Testis (tissue), 2 donors: ENCODE measurements around the gene KRTAP10-5.
"Not testable (repeated sequence)": the region's sequence is repeated elsewhere in the genome, so short reads cannot be mapped to it uniquely, and the experiment has no call there.

Experiments used
- POLR2A ChIP-seq: fragments of 450-650 bp; IDR thresholded peaks from one replicate; pipeline ENCODE4 v1.6.1; 2017; ENCODE audit warnings: antibody characterized with exemption, mild to moderate bottlenecking, moderate library complexity
- TF ChIP-seq, protein P1 (sequence below), 3 experiments: fragments of 450-650 bp in 2 of 3; fragments of 200-600 bp in 1 of 3; sonication (generic) in 1 of 3; IDR thresholded peaks; one replicate each; pipeline ENCODE4 v1.5.1; 2016 to 2019; ENCODE audit warnings: antibody characterized with exemption in 3 of 3, mild to moderate bottlenecking in 2 of 3, moderate library complexity in 1 of 3

DNA sequence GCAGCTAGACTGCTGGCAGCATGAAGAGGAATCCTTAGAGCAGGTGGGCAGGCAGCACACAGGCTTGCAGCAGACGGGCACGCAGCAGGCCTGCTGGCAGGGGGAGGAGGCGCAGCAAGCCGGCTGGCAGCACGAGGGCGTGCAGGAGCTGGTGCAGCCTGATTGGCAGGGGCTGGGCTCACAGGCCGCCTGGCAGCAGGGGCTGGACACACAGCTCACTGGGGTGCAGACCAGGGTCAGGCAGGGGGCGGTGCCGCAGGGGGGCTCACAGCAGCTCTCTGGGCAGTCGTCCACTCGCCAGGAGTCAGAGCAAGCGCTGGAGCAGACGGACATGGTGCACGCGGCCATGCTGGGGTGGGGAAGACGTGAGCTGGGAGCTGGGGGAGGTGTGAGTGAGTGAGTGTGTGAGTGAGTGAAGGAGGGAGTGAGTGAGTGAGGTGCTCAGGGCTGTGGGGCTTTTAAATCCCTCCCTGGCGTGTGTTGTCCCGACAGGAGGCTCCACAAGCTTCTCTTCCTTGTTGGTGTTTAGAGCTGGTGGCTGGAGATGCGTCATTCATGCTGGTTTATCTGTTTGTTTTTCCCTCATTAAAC is at the start of gene KRTAP10-5:
- TF ChIP-seq, protein P1, sequence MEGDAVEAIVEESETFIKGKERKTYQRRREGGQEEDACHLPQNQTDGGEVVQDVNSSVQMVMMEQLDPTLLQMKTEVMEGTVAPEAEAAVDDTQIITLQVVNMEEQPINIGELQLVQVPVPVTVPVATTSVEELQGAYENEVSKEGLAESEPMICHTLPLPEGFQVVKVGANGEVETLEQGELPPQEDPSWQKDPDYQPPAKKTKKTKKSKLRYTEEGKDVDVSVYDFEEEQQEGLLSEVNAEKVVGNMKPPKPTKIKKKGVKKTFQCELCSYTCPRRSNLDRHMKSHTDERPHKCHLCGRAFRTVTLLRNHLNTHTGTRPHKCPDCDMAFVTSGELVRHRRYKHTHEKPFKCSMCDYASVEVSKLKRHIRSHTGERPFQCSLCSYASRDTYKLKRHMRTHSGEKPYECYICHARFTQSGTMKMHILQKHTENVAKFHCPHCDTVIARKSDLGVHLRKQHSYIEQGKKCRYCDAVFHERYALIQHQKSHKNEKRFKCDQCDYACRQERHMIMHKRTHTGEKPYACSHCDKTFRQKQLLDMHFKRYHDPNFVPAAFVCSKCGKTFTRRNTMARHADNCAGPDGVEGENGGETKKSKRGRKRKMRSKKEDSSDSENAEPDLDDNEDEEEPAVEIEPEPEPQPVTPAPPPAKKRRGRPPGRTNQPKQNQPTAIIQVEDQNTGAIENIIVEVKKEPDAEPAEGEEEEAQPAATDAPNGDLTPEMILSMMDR (IDR thresholded peaks at IDR 0.05): not testable (repeated sequence)
- TF ChIP-seq POLR2A: not testable (repeated sequence)
